GM21528 (cell line): ENCODE measurements around the gene YPEL2.

Experiments used
- ATAC-seq: cut with Tn5 transposase; IDR thresholded peaks from one replicate; pipeline ENCODE4 v1.9.1; 2021; ENCODE audit warnings: mild to moderate bottlenecking, moderate library complexity; ENCODE audit not compliant: unreplicated experiment, low FRiP score

The YPEL2 gene

DNA sequence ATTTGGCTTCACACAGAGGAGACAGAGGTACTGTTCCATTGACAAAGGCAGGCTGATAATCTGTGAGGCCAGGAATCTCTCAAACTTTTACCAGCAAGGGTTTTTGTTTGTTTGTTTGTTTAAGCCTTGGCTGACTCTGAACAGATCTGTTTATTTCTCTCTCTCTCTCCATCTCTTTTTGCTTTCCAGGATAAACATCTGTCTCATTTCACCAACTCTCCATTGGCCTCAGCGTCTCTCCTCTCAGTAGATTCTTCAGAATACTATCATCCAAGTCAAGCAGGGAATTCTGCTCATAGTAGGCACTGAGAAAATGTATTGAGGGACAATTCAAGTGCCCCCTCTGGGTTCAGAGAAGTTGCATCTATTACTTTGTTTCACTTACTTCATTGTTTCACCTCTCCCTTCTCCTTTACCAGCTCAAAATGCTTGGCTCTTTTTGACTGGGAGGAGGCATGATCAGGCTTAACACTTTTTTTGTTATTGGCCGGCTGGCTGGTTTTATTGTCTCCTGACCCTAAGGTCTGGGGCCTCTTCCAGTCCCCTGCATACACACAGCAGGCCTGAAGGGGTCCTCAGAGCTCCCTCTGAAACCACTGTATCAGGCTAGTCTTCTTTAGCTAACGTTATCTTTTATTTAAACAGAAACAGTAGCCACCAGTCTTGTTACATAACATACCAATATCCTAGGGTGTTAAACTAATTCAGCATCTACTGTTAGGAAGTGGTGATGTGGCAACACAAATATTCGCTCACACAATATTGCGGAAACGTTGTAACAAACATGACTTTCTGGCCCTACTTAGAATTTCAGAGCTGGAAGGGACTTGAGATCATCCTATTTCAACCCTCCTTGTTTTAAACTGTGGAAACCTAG lies 2.0 kb upstream of the YPEL2 start:
- no peak for ATAC-seq

DNA sequence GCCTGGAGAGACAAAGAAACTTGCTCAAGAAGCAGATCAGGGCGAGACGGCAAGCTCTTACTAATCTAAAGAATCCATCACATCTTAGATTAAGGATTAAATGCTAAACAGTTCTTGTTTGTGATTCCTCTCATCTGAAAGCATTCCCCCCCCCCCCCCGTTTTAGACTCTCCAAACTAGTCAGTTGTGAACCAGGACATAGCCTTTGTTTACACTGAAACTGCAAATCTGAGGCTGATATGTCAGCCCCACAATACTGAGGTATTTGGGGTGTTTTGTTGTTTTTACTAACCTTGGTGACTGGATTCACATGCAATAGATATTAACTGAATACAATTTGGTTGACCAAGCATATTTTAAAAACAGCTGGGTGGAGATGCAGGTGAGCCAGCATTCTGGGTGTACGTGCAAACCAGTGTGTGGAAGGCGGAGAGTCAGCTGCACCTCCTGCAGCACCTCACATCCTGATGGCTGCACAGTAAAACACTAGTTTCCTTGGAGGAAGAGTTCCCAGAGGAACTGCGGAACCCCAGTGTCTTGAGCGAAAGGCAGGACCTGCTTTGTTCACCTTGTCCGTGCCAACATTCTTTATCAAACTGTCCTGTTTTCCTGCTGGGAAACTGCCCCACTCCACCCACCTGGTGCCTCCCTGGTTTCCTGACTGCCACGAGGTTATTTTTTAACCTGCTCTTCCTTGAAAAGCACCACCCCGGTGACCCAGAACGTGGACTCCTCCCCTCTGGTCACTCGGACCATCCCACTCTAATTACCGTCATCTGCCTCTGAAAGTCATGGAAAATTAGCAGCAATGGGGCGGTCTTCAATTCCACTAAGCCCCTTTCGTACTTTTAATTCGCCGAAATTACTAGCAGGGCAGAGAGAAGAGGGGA lies 1.2 kb upstream of the YPEL2 start:
- ATAC-seq: no peak

DNA sequence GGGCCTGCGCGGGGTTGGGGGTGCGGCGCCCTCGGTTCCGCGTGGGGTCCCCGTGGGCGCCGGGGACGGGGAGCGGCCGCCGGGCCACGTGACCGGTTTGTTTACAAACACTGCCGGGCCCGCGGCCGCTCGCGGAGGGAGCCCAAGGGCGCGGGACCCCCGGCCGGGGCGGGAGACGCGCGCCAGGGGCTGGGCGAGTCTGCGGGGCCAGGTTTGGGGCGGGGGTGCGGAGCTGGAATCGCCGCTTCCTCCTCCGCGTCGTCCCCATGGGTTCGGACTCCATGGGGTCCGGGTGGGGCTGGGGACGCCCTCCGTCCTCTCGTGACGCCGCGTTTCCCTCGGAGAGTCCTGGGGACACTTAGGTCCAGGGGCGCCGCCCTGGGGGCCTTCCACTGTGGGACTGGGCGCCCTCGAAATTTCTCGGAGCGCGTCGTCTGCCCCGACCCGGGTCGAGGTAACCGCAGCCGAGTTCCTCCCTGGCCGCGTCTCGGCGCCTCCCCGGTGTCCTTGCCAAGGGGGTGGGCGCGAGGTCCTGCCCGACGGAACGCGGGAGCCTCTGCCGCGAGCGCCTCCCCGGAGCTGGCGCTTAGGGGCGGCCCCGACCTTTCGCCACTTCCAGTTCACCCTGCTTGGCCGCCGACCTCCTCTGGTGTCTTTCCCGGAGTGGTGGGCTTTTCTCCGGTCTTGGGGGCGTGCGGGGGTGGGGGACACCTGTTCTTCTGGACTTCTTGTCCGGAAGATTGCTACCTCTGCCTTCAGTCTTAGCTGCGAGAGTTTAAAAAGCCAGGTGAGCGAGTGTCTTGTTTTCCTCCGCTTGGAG lies 684 bp downstream of the YPEL2 start:
- peak; percentile 10 for ATAC-seq

DNA sequence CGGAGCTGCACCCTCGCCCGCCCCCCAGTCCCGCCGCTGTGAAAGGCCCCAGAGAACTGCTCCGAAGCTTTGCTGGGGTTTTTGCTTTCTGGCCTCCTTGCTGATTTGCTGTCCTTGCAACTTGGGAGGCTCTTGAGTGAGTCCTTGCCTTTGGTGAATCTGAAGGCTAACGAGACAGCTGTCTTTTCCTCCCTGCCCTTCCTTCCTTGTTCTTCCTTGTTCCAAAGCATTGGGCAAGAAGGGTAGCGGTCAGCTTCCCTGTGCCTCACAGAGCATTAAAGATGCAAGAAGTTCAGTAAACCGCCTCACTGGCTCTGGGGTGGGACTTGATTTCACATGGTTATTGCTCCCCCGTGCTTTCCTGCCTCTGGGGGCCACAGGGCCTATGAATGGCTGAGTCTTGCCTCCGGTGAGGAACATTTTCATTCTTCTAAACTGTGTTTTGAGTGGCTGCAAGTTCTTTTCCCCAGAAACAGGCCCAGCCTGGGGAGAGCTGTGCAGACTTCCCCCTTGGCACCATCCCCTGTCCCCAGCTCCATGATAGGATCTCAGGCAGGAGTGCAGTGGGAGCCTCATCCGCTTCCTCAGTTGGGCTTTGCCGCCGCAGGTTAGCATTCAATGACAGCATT lies 1.4 kb downstream of the YPEL2 start:
- ATAC-seq: no peak

DNA sequence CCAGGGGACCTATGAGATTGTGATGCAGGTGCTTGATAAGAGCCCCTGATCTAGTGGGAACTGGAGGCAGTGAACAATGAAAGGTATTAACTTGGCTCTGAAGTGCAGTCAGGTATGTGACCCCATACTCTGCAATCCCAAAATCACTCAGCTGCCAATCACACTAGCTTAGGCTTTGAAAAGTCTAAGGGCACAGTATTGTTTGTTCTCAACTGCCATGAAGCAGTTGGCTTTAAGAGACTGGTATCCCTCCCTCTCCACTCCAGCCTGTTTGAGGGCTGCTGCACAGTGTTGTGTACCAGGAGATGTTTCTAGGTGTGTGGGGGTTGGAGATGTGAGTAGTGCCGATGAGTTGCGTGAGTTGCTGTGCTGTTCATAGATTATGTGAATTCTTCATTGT lies 2.4 kb downstream of the YPEL2 start:
- ATAC-seq: no peak

DNA sequence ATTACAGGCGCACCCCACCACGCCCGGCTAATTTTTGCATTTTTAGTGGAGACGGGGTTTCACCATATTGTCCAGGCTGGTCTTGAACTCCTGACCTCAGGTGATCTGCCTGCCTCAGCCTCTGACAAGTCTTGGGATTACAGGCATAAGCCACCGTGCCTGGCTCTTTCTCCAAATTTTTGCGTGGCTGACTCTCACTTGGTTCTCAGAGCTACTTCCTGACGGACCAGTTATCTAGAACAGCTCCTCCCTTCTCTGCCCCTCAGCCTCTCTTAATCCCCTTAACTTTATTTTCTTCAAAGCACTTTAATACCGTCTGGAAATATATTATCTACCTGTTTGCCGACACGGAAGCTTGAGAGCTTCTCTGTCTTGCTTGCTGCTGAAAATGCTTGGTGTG lies 4.2 kb downstream of the YPEL2 start:
- no peak for ATAC-seq

DNA sequence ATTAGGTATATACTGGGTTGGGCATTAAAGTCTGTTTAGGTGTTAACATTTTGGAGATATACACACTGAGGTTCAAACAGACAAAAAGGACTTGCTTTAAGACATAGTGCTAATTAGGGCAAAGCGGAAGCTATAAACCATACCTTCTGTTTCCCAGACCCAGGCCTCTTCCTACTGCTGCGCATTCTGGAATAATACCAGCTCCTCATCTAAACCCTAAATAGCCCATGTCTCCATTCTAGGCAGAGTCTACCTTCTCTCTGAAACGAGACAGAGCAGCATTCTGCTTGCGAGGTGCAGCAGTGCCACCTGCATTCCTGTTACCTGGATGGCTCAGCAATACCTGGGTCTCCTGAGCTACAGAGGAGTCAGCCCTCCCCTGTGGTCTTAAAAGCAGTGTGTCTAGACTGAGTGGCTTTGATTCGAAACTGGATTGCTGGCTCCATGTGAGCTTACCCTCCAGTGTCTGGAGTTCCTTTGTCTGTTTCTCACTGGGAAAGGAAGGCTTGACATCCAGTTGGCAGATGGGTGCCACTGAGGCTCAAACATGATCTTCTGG lies 6.4 kb downstream of the YPEL2 start:
- no peak for ATAC-seq

DNA sequence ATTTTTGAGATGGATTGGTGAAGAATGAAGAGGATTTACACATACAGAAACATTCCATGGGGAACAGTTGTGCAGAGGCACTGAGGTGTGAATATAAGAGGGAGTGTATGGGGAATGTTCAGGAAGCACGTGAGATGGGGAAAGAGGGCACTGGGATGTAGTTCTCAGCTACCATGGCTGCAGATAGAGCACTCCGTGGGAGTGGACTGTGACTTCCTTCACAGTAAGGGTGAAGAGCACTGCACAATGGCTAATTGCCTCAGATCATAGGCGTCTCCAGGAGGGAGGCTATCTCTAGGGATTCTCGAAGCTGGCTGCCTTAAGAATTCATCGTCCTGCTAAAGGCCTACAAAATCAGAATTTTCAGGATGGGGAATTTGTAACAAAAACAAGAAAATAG lies 7.0 kb downstream of the YPEL2 start:
- no peak for ATAC-seq

DNA sequence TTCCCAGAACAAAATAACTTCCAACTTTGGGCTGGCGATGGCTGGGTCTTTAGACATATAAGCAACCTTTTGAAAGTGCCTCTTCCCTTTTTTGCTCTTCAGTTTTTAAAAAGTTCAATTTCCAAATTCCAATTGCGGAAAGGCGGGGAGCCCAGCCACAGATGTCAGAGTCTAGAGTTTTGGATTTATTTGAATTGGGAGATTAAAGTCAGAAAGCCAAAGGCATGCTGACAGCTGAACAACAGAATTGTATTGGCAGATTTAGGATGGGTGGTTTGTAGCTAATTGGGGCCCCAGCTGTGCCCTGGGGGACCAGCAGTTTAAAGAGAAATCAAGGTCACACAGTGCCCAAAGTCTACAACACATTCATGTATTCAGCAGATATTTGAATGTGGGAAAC lies 10.5 kb downstream of the YPEL2 start:
- no peak for ATAC-seq

DNA sequence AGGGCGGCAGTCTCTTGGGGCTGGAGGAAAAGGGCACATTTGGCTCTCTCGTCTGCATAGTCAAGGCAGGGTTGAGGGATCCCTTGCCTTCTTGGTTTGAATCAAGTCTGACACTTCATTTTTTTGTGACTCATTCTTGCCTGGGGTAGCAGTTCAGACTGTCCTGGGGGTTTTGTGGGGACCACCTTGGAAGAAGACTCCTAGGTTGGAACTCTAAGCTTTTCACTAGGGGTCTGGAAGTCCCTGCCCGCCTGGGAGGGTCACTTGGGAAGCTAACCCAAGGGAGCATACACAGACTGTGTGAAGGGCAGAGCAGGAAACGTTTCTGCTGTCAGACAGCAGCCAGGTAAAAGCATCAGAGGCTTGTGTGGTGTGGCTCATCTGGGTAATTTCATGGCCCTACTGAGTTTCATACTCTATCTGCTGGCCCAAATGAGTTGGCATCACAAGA lies 11.3 kb downstream of the YPEL2 start:
- no peak for ATAC-seq

DNA sequence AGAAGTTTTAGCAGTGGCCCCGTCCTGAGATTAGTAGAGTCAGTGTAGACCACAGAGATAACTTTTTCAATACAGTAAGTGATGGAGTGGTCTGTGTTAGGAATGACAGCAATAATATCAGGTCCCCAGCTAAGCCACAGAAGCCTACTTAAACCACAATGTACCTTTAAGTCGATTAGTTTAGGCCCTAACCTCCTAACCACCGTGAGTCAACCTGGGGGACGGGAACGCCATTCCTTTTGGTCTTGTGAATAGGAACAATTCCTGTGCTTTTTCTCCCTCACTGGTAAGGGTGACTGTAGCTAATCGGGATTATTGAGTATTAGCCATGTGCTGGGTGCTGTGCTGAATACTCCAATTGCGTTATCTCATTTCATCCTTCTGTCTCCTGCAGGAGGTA lies 14.0 kb downstream of the YPEL2 start:
- ATAC-seq: no peak

DNA sequence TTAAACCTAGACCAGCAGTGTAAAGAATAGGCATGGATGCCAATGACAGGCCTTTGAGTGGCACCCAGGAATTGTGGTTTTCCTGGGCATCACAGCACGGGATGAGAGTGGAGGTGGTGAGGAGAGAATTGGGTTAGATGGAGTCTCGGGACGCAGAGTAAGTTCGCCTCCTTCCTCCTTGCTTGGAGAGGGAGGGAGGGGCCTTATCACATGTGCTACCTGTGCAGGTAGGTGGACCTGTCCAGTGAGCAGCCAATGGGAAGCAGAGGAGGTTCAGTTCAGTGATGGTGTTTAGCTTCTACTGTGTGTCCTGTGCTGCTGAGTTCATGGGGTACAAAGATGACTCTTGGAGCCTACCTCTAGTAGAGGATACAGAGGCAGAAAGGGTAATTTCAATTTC lies 14.9 kb downstream of the YPEL2 start:
- no peak for ATAC-seq

DNA sequence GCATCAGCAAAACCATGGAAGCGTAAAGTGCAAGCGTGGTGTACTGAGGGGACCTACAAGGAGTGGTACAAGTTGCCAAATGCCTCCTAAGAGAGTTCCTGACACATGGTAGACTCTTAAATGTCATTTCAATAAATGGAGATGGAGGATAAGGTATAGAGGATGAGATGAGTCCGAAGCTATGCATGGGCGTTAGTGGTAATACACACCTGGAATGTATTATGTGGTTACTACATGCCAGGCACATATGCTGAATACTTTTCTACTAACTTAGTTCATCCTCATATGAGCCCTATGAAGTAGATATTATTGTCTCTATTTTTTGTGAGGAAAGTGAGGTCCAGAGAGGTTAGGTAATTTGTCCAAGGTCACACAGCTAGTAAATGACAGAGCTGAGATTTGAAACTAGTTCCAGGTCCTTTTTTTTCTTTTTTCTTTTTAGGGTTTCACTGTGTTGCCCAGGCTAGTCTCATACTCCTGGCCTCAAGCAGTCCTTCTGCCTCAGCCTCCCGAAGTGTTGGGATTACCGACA lies 15.5 kb downstream of the YPEL2 start:
- no peak for ATAC-seq

DNA sequence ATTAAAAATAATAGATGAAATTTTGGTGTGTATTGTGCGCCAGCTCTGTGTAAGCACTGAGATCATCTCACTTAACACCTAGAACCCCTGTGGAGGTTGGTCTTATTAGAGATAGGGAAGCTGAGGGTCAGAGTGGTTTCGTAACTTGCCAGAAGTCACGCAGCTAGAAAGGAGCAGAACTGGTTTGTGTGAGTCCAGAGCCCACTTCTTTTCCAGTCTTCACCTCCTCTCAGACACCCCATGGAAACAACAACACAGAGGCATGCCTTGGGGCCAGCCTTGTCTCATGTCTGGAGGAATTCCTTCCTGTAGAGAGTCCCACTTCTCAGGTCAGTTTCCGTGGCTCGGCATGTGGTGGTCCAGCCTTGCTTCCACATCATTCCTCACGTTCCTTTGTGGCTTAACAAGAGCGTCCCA lies 16.5 kb downstream of the YPEL2 start:
- no peak for ATAC-seq

DNA sequence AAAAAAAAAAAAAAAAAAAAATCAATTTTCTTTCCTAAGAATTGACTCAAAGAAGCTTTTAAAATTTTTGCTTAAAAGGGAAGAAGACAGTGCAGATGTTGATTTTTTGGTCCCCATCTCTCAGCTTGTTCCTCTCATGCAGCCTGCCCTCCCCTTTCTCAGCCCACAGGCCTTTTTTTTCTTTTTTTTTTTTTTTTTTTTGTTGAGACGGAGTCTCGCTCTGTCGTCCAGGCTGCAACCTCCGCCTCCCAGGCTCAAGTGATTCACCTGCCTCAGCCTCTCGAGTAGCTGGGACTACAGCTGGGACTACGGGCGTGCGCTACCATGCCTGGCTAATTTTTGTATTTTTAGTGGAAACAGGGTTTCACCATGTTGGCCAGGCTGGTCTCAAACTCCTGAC lies 17.7 kb downstream of the YPEL2 start:
- ATAC-seq: no peak

DNA sequence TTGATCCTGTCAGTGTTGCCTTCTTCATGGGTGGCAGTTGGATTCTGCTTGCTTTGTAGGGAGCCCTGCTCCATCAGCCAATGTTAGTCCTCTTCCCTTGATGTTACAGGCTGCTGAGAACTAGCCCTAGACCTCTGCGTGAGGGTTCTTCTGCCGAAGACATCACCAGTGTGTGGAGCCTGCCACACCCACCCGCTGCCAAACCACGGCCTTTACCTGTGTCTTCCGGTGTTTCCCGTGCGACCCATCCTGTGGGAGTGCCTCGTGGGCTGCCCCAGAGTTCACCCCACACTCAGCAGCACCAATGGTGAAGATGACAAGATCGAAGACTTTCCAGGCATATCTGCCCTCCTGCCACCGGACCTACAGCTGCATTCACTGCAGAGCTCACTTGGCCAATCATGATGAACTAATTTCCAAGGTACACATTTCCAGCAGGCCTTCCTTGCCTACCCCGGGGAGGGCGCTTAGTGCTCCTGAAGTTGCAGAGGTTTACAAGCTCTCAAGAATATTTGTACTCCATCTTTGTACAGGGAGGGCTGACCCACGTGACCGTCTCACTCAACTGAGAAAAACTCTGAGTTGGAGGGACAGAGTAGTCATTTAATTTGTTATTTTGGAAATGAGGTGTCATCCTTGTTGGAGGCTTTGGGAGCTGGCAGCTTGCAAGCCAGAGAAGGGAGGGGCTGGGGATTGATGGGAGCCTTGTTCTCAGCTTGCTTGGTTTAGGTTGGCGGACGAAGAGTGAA lies 21.8 kb downstream of the YPEL2 start:
- no peak for ATAC-seq

DNA sequence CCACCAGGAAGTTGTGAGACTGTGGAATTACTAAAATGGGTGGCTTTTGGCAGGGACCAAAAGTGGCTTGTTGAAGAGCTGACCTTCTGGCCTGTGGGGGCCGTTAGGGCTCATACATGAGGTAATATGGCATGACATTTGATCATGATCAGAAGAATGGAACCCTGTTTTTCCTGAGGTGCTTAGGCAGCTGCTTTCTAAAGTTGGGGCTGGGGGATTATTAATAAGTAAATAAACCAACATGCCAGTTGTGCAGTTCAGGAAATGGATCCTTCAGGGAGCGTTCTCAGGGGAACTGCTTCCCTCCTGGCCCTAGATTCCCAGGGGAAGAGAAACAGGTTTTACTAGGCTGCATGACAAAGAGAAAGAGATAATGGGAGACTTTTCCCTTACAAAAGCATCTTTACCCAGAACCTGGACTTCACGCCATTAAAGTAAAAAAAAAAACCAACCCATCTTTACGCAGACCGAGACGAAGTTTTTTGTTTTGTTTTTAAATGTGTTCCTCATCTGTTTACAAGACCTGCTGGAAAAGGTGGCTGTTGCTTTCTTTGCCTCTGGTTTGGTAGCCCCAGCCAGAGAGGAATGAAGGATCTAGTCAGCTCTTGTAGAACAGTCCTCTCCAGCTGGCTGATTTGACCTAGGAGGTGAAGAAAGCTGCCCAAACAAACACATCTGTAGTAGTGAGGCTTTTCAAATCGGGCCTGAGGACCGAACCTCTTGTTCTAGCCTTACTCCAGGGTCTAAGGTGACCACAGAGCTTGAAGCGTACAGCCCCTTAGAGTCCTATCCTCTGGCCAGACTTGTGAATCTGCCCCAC lies 22.7 kb downstream of the YPEL2 start:
- no peak for ATAC-seq

DNA sequence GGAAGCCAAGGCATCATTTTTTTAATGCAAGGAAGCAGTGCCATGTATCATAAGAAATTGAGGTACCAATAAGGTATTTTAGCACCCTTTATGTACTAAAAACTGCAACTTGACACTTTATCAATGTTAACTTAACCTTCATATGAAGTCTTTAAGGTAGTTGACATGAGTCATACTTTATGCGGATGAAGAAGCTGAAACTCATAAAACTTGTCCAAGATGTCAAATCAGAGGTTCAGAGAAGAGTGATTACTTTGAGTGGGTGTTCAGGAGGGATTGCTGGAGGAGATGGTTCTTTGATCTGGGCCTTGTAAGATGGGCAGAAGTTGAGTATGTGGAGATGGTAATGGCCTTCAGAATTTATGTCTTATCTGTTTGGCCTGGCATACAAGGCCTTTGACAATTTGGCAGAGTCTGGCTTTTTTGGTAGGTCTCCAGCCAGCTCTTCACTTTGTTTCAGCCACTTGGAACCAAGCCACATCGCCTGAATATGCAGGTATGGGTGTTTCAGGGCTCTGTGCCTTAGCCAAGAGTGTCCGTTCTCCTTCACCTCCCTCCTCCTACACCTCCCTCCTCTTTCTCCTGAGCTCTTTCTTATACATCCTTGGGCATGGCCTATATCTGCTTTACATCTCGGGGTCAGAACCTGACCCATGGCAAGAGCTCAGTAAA lies 23.7 kb downstream of the YPEL2 start:
- no peak for ATAC-seq
